Panc1 (cell line): ENCODE results near the gene CHID1. TPM values are rescaled to one million over a fixed set of nuclear protein-coding genes. Genes with fewer than 3 reads are reported as not detected.

Experiments used
- ATAC-seq: fragments of 200-7000 bp; cut with Tn5 transposase; 2 replicates; pipeline ENCODE4 v1.9.1; 2020; ENCODE audit warnings: mild to moderate bottlenecking, moderate library complexity
- BruUV-seq: library from RNA; stranded (reverse); fragments of 400-500 nt; replicated peaks from 2 replicates; lab custom pipeline; 2021; lab: Mats Ljungman, UMichigan
- CTCF ChIA-PET: fragments of 300-600 bp; sonication (Branson Sonifier 250); formaldehyde crosslinking; loops from one replicate; lab custom pipeline; 2022; ENCODE audit warnings: antibody characterized with exemption; lab: Charles Lee
- POLR2A ChIA-PET: fragments of 300-600 bp; sonication (Branson Sonifier 250); formaldehyde crosslinking; loops from one replicate; lab custom pipeline; 2022; ENCODE audit warnings: antibody characterized with exemption; lab: Charles Lee
- DNase-seq: peaks from one replicate; pipeline ENCODE4 v3.0.0-alpha.2; 2010; ENCODE audit warnings: low read depth, low spot score
- H3K27ac ChIP-seq: 2 replicates; pipeline ENCODE4 v1.5.1; 2011; ENCODE audit warnings: mild to moderate bottlenecking, low read length, inconsistent platforms
- H3K27me3 ChIP-seq: fragments of 200-500 bp; sonication (Bioruptor generic); 2 replicates; pipeline ENCODE4 v1.6.0; 2014; ENCODE audit warnings: low read length, inconsistent platforms; ENCODE audit not compliant: control insufficient read depth, insufficient read depth
- H3K36me3 ChIP-seq: fragments of 200-500 bp; sonication (Bioruptor generic); 2 replicates; pipeline ENCODE4 v1.5.1; 2014; ENCODE audit warnings: inconsistent platforms, mild to moderate bottlenecking, low read length, moderate library complexity; ENCODE audit not compliant: control insufficient read depth, insufficient read depth
- H3K4me1 ChIP-seq: 2 replicates; pipeline ENCODE4 v1.5.1; 2011; ENCODE audit warnings: inconsistent platforms, mild to moderate bottlenecking, low read length, moderate library complexity; ENCODE audit not compliant: control insufficient read depth, insufficient read depth
- H3K4me3 ChIP-seq, 2 experiments: 2 replicates each; pipeline ENCODE4 v1.5.1; 2011 to 2012; ENCODE audit warnings: low read depth in 2 of 2, low read length in 2 of 2, mild to moderate bottlenecking in 2 of 2, inconsistent platforms in 1 of 2, moderate library complexity in 1 of 2
- H3K9me3 ChIP-seq: fragments of 200-500 bp; sonication (Bioruptor generic); 2 replicates; pipeline ENCODE4 v1.5.1; 2014; ENCODE audit warnings: low read depth, mild to moderate bottlenecking, inconsistent platforms, low read length, moderate library complexity; ENCODE audit not compliant: control insufficient read depth, insufficient read depth
- CTCF ChIP-seq: fragments of 450-650 bp; IDR thresholded peaks from 2 replicates; pipeline ENCODE4 v1.5.1; 2017; ENCODE audit warnings: mild to moderate bottlenecking
- POLR2AphosphoS5 ChIP-seq: IDR thresholded peaks from 2 replicates; pipeline ENCODE4 v1.6.1; 2012; ENCODE audit warnings: mild to moderate bottlenecking, low read depth, low read length, moderate library complexity
- REST ChIP-seq, 2 experiments: IDR thresholded peaks; 2 replicates each; pipeline ENCODE4 v1.6.1; 2011 to 2012; ENCODE audit warnings: low read depth in 2 of 2, control low read depth in 1 of 2, low read length in 1 of 2, mild to moderate bottlenecking in 1 of 2, moderate library complexity in 1 of 2; ENCODE audit not compliant: insufficient read depth in 1 of 2
- SIN3A ChIP-seq: IDR thresholded peaks from 2 replicates; pipeline ENCODE4 v1.6.1; 2012; ENCODE audit warnings: low read depth, mild to moderate bottlenecking, low read length, moderate library complexity, borderline replicate concordance; ENCODE audit not compliant: insufficient read depth
- TCF7L2 ChIP-seq: IDR thresholded peaks from 2 replicates; pipeline ENCODE4 v1.6.1; 2011; ENCODE audit warnings: mild to moderate bottlenecking, low read depth, low read length, inconsistent platforms
- in situ Hi-C: cut with HindIII; loops from 2 replicates; pipeline ENCODE4 v1.10.0; 2016; ENCODE audit warnings: low sequenced_read_pairs, low pct_unique_long_range_greater_than_20kb
- intact Hi-C: fragments of 100-400 bp; cut with micrococcal nuclease; formaldehyde crosslinking; loops from one replicate; pipeline ENCODE4 v1.10.0; 2022; ENCODE audit not compliant: unreplicated experiment
- total RNA-seq: library from RNA; stranded (reverse); gene quantifications from one replicate; pipeline ENCODE4 v1.2.1, GENCODE V29; 2021; ENCODE audit not compliant: unreplicated experiment

Gene CHID1
- total RNA-seq, 1 experiment from 2014 or later: 224 TPM

- BruUV-seq: no TSS peak
- H3K4me1 ChIP-seq: peaks cover 67% of the 10 kb centered on the region
- no peak overlapping the region for H3K4me3 ChIP-seq
- peak overlapping the region; percentile 21 for H3K27ac ChIP-seq
- ATAC-seq (no peak), DNase-seq (no peak)
- POLR2A ChIA-PET: no interaction called here
- peaks cover 3% of the 10 kb centered on the region; the same call in 1 of the 2 replicates for H3K36me3 ChIP-seq
- no peaks in the 10 kb centered on the region for H3K9me3 ChIP-seq
- in situ Hi-C loops: no loop called here
- CTCF ChIA-PET: interaction anchor here (0.6 to 0.9 kb wide), 4 partner anchors 15 to 198 kb away, joined by 3 to 17 read pairs (median 3); partner anchors contain the start of gene CHID1
- TF ChIP-seq CTCF (peak; percentile 99), SIN3A (no peak), TCF7L2 (no peak), POLR2AphosphoS5 (0 out of 2 replicates have a peak, but pooled peaks have one; percentile 32), REST (IDR thresholded peaks at IDR 0.05; ENCODE audit: insufficient read depth in 1 of 2, low read depth in 2 of 2, low read length in 1 of 2) (no peak)
- H3K27me3 ChIP-seq: no peaks in the 10 kb centered on the region
- intact Hi-C loops: no loop called here
These were observed 62.2 kb downstream of the CHID1 start for GRCh38 chr11:848380-848931.

- no peak for TF ChIP-seq SIN3A
- no peak for TF ChIP-seq TCF7L2
- TF ChIP-seq CTCF: 0 out of 2 replicates have a peak, but pooled peaks have one; percentile 54
- no peak for TF ChIP-seq REST (IDR thresholded peaks at IDR 0.05; ENCODE audit: insufficient read depth in 1 of 2, low read depth in 2 of 2, low read length in 1 of 2)
- no peak for TF ChIP-seq POLR2AphosphoS5
- no peak for DNase-seq
- Histone ChIP-seq H3K27me3 (no peaks in the 10 kb centered on the region), H3K9me3 (no peaks in the 10 kb centered on the region), H3K4me3 (no peak overlapping the region), H3K27ac (no peak overlapping the region; the same call in 1 of the 2 replicates), H3K4me1 (peaks cover 68% of the 10 kb centered on the region), H3K36me3 (peaks cover 3% of the 10 kb centered on the region)
- BruUV-seq: no TSS peak
- intact Hi-C loops: no loop called here
- ChIA-PET POLR2A (no interaction called here), CTCF (interaction anchor here (0.7 to 1.2 kb wide), 3 partner anchors 8 to 227 kb away, joined by 3 to 5 read pairs (median 3); partner anchors contain the start of gene MUC2)
- ATAC-seq: no peak
- in situ Hi-C loops: no loop called here
These were observed 62.7 kb downstream of the CHID1 start for GRCh38 chr11:847876-848275.
